HUES48 (cell line): ENCODE data around the gene RAB6B.

Experiments used
- H3K27ac ChIP-seq: one replicate; pipeline ENCODE4 v1.7.0; 2013; ENCODE audit warnings: low read depth, low read length, inconsistent platforms
- H3K27me3 ChIP-seq: 2 replicates; pipeline ENCODE4 v1.6.1; 2013; ENCODE audit warnings: mild to moderate bottlenecking, low read length; ENCODE audit not compliant: control insufficient read depth, insufficient read depth
- H3K36me3 ChIP-seq: 2 replicates; pipeline ENCODE4 v1.6.1; 2013; ENCODE audit warnings: low read length; ENCODE audit not compliant: control insufficient read depth, insufficient read depth
- H3K4me1 ChIP-seq: 2 replicates; pipeline ENCODE4 v1.6.1; 2013; ENCODE audit warnings: mild to moderate bottlenecking, low read length; ENCODE audit not compliant: control insufficient read depth, insufficient read depth
- H3K4me3 ChIP-seq: 2 replicates; pipeline ENCODE4 v1.5.1; 2013; ENCODE audit warnings: mild to moderate bottlenecking, low read depth, low read length
- H3K9ac ChIP-seq: 2 replicates; pipeline ENCODE4 v1.6.1; 2013; ENCODE audit warnings: mild to moderate bottlenecking, low read depth, low read length, moderate library complexity
- H3K9me3 ChIP-seq: 2 replicates; pipeline ENCODE4 v1.6.1; 2013; ENCODE audit warnings: low read length; ENCODE audit not compliant: control insufficient read depth, insufficient read depth

The RAB6B gene

DNA sequence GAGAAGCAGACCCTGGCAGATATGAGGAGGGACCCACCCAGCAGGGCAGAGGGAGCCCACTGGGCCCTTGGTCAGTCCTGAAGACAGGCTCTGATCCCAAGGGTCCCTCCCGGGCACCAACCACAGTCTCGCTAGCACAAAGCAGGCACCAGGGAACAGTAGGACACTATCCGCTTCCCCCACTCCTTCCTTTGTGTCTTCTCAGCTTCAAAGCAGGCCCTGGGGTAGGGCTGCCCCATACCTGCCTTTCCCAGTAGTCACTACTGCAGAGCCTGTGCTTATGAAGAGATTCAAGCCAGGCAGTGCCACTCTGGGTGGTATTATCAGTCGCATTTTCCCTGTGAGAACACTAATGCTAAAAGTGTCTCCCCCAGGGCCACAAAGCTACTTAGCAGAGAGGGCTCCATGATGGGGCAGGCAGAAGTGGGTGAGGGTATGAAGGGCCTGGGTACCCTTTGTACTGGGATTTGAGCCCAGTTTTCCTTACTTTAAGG is 57.3 kb downstream of the RAB6B start:
- Histone ChIP-seq H3K4me1 (no peaks in the 10 kb centered on the region), H3K27ac (no peak overlapping the region), H3K9me3 (no peaks in the 10 kb centered on the region), H3K9ac (no peak overlapping the region), H3K36me3 (peaks cover 9% of the 10 kb centered on the region; the same call in 1 of the 2 replicates), H3K4me3 (no peak overlapping the region), H3K27me3 (no peaks in the 10 kb centered on the region)

DNA sequence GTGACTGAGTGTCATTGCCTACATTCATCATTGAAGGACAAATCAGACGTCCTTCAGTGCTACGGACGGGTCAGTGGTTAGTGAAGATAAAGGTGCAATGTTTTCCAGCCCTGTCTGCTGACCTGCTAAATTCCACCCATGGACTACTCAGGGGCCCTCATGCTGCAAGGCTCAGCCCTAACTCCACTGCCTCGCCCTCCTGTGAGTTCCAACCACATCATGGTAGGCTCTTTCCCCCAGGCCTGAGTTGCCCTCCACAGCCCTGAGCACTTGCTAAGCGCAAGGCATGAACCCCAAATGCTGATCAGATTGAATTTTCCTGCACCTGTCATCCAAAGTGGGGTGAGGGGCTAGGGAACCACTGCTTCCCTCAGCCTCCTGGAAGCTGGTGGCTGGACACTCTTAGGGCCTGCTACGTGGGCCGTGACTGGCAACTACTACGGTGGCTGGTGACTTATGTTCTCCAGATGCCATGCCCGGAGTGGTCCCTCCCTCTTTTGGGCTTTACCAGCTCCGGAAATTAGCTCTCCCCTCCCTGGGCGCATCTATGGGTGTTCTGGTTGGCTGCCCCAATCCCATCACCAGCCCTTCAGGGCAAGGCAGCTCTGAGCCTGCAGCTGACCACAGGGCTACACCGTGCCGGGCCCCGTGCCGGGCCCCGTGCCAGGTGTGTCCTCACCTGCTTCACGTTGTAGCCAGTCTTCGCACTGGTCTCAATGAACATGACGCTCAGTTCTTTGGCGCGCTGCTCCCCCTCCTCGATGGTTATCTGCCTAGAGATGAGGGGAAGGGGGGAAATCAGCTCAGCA is 58.0 kb downstream of the RAB6B start:
- Histone ChIP-seq H3K9ac (no peak overlapping the region), H3K27me3 (no peaks in the 10 kb centered on the region), H3K4me1 (no peaks in the 10 kb centered on the region), H3K4me3 (no peak overlapping the region), H3K27ac (no peak overlapping the region), H3K36me3 (peaks cover 9% of the 10 kb centered on the region; the same call in 1 of the 2 replicates), H3K9me3 (no peaks in the 10 kb centered on the region)

DNA sequence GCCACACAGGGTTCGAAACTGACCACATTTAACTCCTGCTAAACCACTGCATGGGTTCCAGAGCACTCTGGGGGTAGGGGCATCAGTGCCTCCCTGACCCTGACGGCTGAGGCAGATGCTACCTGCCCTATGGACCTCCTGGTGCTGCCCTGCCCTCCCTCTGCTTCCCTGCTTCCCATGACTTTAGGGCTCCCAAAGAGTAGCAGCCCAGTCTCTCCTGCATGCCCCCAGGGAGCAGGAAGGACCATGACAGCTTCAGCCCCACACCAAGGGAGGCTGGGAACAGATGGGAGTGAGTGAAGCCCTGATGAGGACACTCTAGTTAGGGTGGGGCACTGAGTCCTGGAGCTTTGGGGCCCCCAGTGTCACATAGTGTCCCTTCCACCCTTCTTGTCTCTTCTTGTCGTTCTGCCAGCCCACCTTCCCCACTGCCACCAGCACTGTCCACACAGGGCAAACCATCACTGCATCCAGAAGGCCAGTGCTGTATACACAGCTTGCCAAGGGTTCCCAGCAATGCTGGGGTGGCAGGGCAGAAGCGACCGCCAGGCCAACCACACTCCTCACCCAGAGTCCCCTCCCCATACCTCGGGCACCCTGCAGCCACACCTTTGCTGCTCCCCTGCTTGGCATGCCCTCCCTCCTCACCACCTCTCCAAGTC is 59.1 kb downstream of the RAB6B start:
- Histone ChIP-seq H3K9ac (no peak overlapping the region), H3K4me1 (no peaks in the 10 kb centered on the region), H3K4me3 (no peak overlapping the region), H3K27ac (no peak overlapping the region), H3K36me3 (peaks cover 9% of the 10 kb centered on the region; the same call in 1 of the 2 replicates), H3K27me3 (no peaks in the 10 kb centered on the region), H3K9me3 (no peaks in the 10 kb centered on the region)

DNA sequence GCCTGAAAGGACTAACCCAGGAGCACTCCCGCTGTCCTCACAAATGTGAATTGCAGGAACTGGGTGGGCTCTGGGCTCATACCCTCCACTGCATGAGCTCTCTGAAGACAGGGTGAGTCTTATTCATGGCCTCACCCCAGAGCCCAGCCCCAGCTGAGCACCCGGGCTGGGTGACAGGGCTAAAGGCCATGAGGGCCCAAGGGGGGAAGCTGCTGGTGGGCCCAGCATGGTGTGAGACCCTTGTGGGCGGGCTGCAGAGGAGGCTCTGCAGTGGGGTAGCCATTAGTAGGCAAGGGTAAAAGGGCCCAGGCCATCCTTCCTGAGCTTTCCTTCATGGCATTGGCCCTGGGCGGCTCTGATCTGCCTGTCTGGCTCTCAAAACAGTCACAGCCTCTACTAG is 59.7 kb downstream of the RAB6B start:
- Histone ChIP-seq H3K27ac (no peak overlapping the region), H3K9ac (no peak overlapping the region), H3K9me3 (no peaks in the 10 kb centered on the region), H3K27me3 (no peaks in the 10 kb centered on the region), H3K36me3 (peaks cover 9% of the 10 kb centered on the region; the same call in 1 of the 2 replicates), H3K4me1 (no peaks in the 10 kb centered on the region), H3K4me3 (no peak overlapping the region)

GRCh38 chr3:133835418-133835743 is 60.3 kb downstream of the RAB6B start:
- Histone ChIP-seq H3K27me3 (no peaks in the 10 kb centered on the region), H3K36me3 (peaks cover 9% of the 10 kb centered on the region; the same call in 1 of the 2 replicates), H3K4me1 (no peaks in the 10 kb centered on the region), H3K4me3 (no peak overlapping the region), H3K9ac (no peak overlapping the region), H3K27ac (no peak overlapping the region), H3K9me3 (no peaks in the 10 kb centered on the region)

DNA sequence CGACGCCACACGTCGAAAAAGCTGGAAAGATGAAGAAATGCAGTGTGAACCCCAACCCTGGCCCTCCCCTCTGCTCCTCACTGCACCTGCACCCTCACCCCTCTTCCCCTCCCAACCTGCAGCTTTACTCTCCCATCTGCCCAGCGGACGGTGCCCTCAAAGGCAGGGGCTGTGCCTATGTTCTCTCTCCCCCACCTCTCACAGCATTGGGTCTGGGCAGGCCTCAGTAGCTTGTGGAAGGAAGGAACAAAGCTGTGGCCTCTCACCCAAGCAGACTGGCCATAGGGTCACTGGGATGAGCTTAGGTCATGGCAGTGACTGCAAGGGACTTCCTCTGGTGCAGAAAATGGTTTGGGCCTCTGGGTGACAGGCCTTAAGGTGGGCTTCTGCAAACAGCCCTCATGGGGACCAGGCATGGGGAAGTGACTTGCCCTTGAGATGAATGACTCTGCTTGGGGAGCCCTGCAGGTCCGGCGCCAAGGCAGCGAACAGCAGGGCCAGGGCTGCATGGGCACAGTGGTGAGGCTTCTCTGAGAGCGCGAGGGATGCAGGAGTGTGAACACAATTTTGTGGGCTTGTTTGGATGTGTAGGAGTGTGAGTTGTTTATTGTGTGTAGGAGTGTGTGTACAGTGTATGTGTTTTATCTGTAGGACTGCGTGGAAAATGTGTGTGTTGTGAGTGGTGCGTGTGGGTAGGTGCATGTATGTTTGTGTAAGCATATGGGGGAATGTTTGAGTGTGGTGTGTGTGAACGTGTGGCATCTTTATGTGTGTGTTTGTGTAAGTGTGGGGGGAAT is 60.9 kb downstream of the RAB6B start:
- no peak overlapping the region for H3K9ac ChIP-seq
- H3K27me3 ChIP-seq: no peaks in the 10 kb centered on the region
- peaks cover 9% of the 10 kb centered on the region; the same call in 1 of the 2 replicates for H3K36me3 ChIP-seq
- H3K9me3 ChIP-seq: no peaks in the 10 kb centered on the region
- no peaks in the 10 kb centered on the region for H3K4me1 ChIP-seq
- H3K4me3 ChIP-seq: no peak overlapping the region
- no peak overlapping the region for H3K27ac ChIP-seq

DNA sequence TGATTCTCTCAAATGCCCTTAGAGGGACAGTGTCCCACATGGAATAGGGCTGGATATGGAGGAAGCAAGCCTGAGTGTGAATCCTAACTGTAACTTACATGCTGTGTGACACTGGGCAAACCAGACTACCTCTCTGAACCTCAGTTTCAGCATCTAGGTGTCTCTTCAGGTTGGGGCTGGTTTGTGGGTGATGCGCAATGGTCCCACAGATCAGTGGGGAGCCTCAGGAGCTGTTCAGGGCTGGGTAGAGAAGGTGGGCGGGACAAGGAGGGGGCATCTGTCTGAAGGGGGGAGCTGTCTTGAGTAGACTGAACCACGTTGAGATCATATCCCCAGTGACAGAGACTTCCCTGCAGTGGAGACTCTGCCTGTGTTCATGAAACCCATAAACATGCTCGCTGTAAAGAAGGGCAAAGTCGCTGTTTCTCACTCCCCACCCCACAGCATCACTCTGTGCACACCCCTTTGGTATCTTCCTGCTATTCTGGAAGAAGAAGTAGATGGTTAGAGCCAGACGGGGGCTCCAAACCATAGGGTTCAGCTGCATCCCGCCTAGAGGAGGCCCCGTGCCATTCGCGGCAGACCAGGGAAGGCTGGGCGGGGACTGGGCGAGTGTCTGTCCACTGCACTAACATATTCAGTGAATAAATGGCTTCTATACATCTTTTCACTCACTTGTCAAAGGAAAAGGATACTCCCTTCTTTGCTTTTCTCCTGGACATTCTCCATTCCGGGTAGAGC is 61.6 kb downstream of the RAB6B start:
- H3K36me3 ChIP-seq: peaks cover 5% of the 10 kb centered on the region; the same call in 1 of the 2 replicates
- no peak overlapping the region for H3K9ac ChIP-seq
- no peaks in the 10 kb centered on the region for H3K27me3 ChIP-seq
- no peak overlapping the region for H3K27ac ChIP-seq
- H3K4me3 ChIP-seq: no peak overlapping the region
- no peaks in the 10 kb centered on the region for H3K9me3 ChIP-seq
- H3K4me1 ChIP-seq: no peaks in the 10 kb centered on the region

DNA sequence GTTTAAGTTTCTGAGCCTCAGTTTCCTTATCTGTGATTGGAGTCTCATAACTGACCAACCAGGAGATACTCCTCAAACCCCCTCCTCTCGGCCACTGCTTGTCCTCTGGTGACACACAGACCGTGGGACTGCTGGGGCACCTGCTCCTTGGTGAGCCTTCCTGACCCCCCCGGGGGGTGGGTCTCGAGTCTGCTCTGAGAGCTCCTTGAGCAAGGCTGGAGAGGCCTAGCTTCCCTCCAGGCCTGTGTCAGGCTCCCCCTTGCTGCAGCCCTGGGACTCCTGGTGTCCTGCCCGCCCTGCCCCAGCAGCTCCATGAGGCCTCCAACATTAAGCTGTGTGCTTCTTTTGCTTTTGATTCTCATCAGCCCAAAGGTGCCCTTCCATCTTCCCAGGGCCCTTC is 62.4 kb downstream of the RAB6B start:
- no peak overlapping the region for H3K27ac ChIP-seq
- no peaks in the 10 kb centered on the region for H3K4me1 ChIP-seq
- 0 out of 2 replicates have a peak, but pooled peaks cover 2% of the 10 kb centered on the region for H3K36me3 ChIP-seq
- H3K4me3 ChIP-seq: no peak overlapping the region
- H3K9ac ChIP-seq: no peak overlapping the region
- no peaks in the 10 kb centered on the region for H3K9me3 ChIP-seq
- H3K27me3 ChIP-seq: no peaks in the 10 kb centered on the region

DNA sequence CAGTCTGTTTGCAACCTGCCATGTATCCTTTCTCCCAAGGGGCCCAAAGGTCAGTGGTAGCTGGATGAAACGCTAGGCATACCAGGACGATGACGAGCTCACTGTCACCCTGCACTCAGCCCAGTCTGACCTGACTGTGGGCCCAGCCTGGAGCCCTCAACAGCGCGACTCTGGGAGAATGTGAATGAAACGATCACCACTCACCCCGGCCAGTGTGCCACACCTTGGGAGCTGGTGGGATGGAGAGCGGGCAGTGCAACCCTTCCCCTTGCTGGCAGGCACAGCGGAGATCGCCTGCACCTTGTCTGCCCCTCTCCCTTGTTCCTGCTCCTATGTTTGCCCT is 62.9 kb downstream of the RAB6B start:
- no peak overlapping the region for H3K27ac ChIP-seq
- H3K9me3 ChIP-seq: no peaks in the 10 kb centered on the region
- H3K4me1 ChIP-seq: no peaks in the 10 kb centered on the region
- H3K27me3 ChIP-seq: no peaks in the 10 kb centered on the region
- H3K4me3 ChIP-seq: no peak overlapping the region
- H3K36me3 ChIP-seq: 0 out of 2 replicates have a peak, but pooled peaks cover 2% of the 10 kb centered on the region
- H3K9ac ChIP-seq: no peak overlapping the region

DNA sequence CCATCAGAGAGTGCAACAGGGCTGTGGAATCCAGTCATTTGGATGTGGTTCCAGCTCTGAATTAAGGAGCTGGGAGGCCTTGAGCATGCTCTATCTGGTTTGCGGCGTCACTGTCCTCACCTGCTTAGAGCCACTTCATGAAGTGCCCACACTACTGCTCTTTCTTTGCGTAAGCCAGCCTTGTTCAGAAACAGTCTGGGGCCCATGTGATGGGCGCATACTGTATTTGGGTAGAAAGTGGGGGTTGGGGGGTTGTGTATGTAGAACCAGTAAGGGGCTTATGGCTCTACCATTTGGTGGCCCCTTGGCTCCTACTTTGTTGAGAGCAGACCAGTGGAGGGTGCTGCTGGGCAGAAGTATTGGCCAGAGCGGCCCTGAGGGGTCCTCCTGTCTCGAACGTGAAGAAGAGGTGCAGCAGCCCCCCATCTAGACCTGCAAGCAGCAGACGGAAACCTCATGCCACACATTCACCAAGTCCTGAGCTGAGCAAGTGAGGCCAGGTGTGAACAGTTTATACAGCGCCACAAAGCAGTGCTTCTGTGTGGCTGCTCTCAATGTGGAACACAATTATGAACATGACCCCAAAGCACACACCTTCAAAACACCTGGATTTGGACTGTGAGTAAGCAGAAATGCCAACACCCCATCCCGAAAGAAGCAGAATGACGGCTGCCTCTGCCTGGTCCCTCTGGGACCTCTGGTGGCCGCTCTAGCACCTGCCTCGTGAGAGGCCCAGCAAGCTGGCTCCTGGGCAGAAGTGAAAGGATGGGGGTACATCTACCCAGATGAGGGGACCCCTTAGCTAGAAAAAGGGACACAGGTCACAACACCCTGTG is 63.5 kb downstream of the RAB6B start:
- Histone ChIP-seq H3K4me1 (no peaks in the 10 kb centered on the region), H3K9me3 (no peaks in the 10 kb centered on the region), H3K9ac (no peak overlapping the region), H3K4me3 (no peak overlapping the region), H3K27me3 (no peaks in the 10 kb centered on the region), H3K36me3 (0 out of 2 replicates have a peak, but pooled peaks cover under 1% of the 10 kb centered on the region), H3K27ac (no peak overlapping the region)
